ENCODE results near the gene CALML4. TPM values are rescaled to one million over a fixed set of nuclear protein-coding genes. Genes with fewer than 3 reads are reported as not detected.

Gene CALML4
- polyA plus RNA-seq, 1 donor from 2014 or later, result 0.46 TPM

DNA sequence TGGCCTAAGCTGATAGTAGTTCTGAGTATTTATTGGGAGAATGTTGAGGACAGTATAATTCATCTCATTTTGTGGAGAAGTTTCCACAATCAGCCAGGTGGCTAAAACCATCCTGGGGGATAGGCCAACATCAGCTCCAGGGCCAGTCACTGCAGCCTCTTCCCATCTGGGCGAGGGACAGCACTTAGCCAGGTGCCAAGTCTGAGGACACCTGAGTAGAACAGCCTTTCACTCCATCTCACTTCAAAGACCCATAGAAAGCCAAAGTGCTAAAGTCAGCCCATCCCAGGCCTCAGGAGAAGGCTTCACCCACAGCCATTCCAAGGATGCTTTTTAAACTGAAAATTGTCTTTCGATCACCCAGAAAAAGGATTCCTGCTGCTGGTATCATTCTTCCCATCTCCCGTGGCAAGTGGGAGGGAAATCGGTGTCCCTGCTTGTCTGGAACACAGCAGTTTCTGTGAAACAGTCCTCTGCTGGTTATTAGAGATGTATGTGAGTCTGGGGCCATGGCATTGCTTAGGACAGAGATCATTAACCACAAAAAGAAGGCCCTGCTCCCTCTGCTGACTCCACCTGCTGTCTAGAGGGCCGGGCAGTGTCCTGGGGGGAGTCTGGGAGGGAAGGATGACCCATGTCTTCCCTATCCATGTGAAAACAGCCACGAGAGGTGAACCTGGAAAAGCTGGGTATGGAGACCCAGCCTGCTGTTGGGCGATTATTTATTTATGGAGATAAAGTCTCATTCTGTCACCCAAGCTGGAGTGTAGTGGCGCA is 9.6 kb downstream of the CALML4 start:
- Mint-ChIP-seq H3K9me3 (no peaks in the 10 kb centered on the region), H3K27me3 (no peaks in the 10 kb centered on the region), H3K27ac (peak overlapping the region; percentile 20 to 80 (median 53)), H3K4me3 (no peak overlapping the region), H3K4me1 (no peaks in the 10 kb centered on the region), H3K36me3 (peaks cover 4% of the 10 kb centered on the region)

- no peaks in the 10 kb centered on the region for H3K9me3 Mint-ChIP-seq
- H3K4me3 Mint-ChIP-seq, result peak overlapping the region in 1 of 4 donors; percentile 33
- peaks cover 4% of the 10 kb centered on the region for H3K36me3 Mint-ChIP-seq
- peaks cover 0 to 17% (median 0%) of the 10 kb centered on the region in 3 donors for H3K4me1 Mint-ChIP-seq
- H3K27me3 Mint-ChIP-seq, result no peaks in the 10 kb centered on the region
- H3K27ac Mint-ChIP-seq, result peak overlapping the region in 2 of 3 donors; percentile 15 to 56
Measured at GRCh38 chr15:68192804-68193486, 12.2 kb downstream of the CALML4 start.

GRCh38 chr15:68192117-68192516 is 13.0 kb downstream of the CALML4 start:
- H3K27me3 Mint-ChIP-seq, result no peaks in the 10 kb centered on the region
- peaks cover 4% of the 10 kb centered on the region for H3K36me3 Mint-ChIP-seq
- H3K27ac Mint-ChIP-seq, result peak overlapping the region in 2 of 3 donors; percentile 36 to 61
- H3K4me1 Mint-ChIP-seq, result peaks cover 2 to 17% (median 4%) of the 10 kb centered on the region in 3 donors
- no peaks in the 10 kb centered on the region for H3K9me3 Mint-ChIP-seq
- H3K4me3 Mint-ChIP-seq, result no peak overlapping the region

GRCh38 chr15:68191555-68191954 is 13.6 kb downstream of the CALML4 start:
- H3K36me3 Mint-ChIP-seq, result peaks cover 4% of the 10 kb centered on the region

GRCh38 chr15:68190048-68190447 is 15.1 kb downstream of the CALML4 start:
- no peak overlapping the region for H3K4me3 Mint-ChIP-seq
- peak overlapping the region in 1 of 3 donors; percentile 42 for H3K27ac Mint-ChIP-seq
- H3K36me3 Mint-ChIP-seq, result peaks cover 6% of the 10 kb centered on the region
- H3K27me3 Mint-ChIP-seq, result no peaks in the 10 kb centered on the region
- peaks cover 2 to 17% (median 4%) of the 10 kb centered on the region in 3 donors for H3K4me1 Mint-ChIP-seq
- H3K9me3 Mint-ChIP-seq, result no peaks in the 10 kb centered on the region

More at GRCh38 chr15:68191555-68191954, 13.6 kb downstream of the CALML4 start:
- Mint-ChIP-seq H3K27ac (peak overlapping the region in 2 of 3 donors; percentile 36 to 61), H3K4me3 (no peak overlapping the region), H3K9me3 (no peaks in the 10 kb centered on the region), H3K4me1 (peaks cover 2 to 17% (median 4%) of the 10 kb centered on the region in 3 donors), H3K27me3 (no peaks in the 10 kb centered on the region)

DNA sequence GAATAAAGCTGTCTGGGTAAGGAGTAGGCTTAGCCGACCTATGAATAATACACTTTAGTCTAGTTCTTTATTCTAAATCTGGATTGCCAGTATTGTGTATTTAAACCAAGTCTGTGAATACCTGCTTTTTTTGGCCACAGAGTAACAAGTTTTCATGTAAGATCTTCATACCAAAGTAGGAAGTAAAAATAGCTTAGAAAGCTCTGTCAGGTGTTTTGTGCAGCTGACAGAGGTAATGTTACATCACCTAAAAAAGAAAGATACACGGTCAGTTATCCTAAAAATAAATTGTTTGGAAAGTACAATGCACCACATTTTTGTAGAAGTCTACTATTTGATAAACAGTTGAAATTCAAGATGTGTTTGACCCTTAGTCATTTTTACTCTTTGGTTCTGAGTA is 16.5 kb downstream of the CALML4 start:
- H3K4me3 Mint-ChIP-seq, result no peak overlapping the region
- peaks cover 2 to 18% (median 4%) of the 10 kb centered on the region in 3 donors for H3K4me1 Mint-ChIP-seq
- peak overlapping the region in 1 of 3 donors; percentile 64 for H3K27ac Mint-ChIP-seq
- H3K9me3 Mint-ChIP-seq, result no peaks in the 10 kb centered on the region
- peaks cover 8% of the 10 kb centered on the region for H3K36me3 Mint-ChIP-seq
- no peaks in the 10 kb centered on the region for H3K27me3 Mint-ChIP-seq

DNA sequence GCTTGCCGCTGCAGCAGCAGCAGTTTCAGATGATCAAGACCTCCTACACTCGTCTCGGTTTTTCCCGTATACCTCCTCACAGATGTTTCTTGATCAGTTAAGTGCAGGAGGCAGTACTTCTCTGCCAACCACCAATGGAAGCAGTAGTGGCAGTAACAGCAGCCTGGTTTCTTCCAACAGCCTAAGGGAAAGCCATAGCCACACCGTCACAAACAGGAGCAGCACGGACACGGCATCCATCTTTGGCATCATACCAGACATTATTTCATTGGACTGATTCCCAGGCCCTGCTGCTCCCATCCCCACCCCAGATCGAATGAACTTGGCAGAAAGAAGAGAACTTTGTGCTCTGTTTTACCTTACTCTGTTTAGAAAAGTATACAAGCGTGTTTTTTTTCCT is 17.6 kb downstream of the CALML4 start:
- Mint-ChIP-seq H3K27ac (no peak overlapping the region), H3K4me3 (no peak overlapping the region), H3K36me3 (peaks cover 8% of the 10 kb centered on the region), H3K27me3 (no peaks in the 10 kb centered on the region), H3K9me3 (no peaks in the 10 kb centered on the region), H3K4me1 (peaks cover 2 to 18% (median 4%) of the 10 kb centered on the region in 3 donors)

GRCh38 chr15:68186671-68187397 is 18.3 kb downstream of the CALML4 start:
- Mint-ChIP-seq H3K36me3 (peaks cover 8% of the 10 kb centered on the region), H3K9me3 (no peaks in the 10 kb centered on the region), H3K4me1 (peaks cover 2 to 18% (median 4%) of the 10 kb centered on the region in 3 donors), H3K27me3 (no peaks in the 10 kb centered on the region), H3K4me3 (no peak overlapping the region), H3K27ac (no peak overlapping the region)

GRCh38 chr15:68184616-68185480 is 20.3 kb downstream of the CALML4 start:
- H3K9me3 Mint-ChIP-seq, result no peaks in the 10 kb centered on the region
- no peak overlapping the region for H3K27ac Mint-ChIP-seq
- peaks cover 2 to 14% (median 4%) of the 10 kb centered on the region in 3 donors for H3K4me1 Mint-ChIP-seq
- H3K4me3 Mint-ChIP-seq, result peak overlapping the region in 1 of 4 donors; percentile 42
- peaks cover 10% of the 10 kb centered on the region for H3K36me3 Mint-ChIP-seq
- H3K27me3 Mint-ChIP-seq, result no peaks in the 10 kb centered on the region

DNA sequence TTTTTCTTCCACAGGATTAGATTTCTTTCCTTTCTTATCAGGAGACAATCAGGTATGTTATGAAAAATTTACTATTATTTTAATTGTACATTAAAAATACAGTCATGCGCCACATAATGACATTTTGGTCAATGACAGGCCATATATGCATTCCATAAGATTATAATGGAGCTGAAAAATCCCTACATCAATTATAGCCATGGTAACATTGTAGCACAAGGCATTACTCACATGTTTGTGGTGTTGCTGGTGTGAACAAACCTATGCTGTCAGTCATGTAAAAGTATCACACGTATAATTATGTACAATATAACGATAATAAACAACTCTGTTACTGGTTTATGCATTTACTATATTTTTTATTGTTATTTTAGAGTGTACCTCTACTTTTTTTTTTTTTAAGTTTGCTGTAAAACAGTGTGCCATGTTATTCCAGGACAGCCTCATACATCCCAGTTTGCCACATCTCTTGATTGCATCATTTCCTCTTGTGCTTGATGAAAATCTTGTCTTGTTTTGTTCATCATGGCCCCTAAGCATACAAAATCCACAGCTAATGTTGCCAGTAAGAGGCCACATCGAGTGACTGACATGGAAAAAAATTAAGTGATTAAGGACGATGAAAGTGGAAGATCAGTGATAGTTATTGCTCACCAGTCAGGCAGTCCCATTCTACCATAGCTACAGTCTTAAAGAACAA is 21.4 kb downstream of the CALML4 start:
- H3K27ac Mint-ChIP-seq, result no peak overlapping the region
- H3K27me3 Mint-ChIP-seq, result no peaks in the 10 kb centered on the region
- no peak overlapping the region for H3K4me3 Mint-ChIP-seq
- peaks cover 10% of the 10 kb centered on the region for H3K36me3 Mint-ChIP-seq
- H3K9me3 Mint-ChIP-seq, result no peaks in the 10 kb centered on the region
- H3K4me1 Mint-ChIP-seq, result peaks cover 2 to 6% (median 4%) of the 10 kb centered on the region in 3 donors

DNA sequence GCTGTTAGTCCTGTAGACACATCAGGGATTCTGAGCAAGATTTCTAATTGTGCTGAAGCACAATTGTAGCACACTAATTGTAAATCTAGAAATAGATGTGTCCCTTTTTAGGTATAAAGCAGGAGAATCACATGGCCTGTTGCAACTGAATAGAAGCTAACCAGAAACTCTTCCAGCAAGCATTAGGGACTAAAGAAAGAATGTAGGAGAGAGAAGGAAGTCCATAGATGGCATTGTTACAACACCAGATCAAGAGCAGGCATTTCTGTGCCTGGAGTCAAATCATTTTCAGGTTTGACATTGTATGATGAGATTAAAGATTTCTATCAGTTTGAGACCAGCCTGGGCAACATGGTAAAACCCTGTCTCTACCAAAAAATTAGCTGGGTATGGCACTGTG is 27.4 kb downstream of the CALML4 start:
- no peak overlapping the region for H3K4me3 Mint-ChIP-seq
- no peaks in the 10 kb centered on the region for H3K27me3 Mint-ChIP-seq
- peaks cover 6% of the 10 kb centered on the region for H3K36me3 Mint-ChIP-seq
- H3K4me1 Mint-ChIP-seq, result no peaks in the 10 kb centered on the region
- H3K9me3 Mint-ChIP-seq, result no peaks in the 10 kb centered on the region
- H3K27ac Mint-ChIP-seq, result peak overlapping the region in 1 of 3 donors; percentile 23

GRCh38 chr15:68176601-68177000 is 28.5 kb downstream of the CALML4 start:
- Mint-ChIP-seq H3K4me3 (no peak overlapping the region), H3K4me1 (no peaks in the 10 kb centered on the region), H3K27ac (peak overlapping the region in 1 of 3 donors; percentile 35), H3K36me3 (peaks cover 6% of the 10 kb centered on the region), H3K9me3 (no peaks in the 10 kb centered on the region), H3K27me3 (no peaks in the 10 kb centered on the region)

DNA sequence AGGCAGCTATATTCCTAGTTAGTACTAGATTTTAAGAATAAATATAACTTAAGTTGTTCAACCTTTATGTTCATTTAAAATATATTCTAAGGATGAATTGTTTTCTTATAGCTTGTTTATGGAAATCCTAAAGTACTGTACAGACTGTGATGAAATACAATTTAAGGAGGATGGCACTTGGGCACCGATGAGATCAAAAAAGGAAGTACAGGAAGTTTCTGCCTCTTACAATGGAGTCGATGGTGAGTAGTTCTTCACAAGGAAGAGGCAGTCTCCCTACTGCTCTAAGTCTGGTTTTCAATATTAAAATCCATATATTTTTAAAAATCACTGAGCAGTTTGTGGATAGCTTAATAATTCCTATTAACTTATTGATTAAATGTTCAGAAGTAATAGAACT is 29.6 kb downstream of the CALML4 start:
- no peaks in the 10 kb centered on the region for H3K27me3 Mint-ChIP-seq
- peaks cover 0 to 2% (median 0%) of the 10 kb centered on the region in 3 donors for H3K9me3 Mint-ChIP-seq
- H3K36me3 Mint-ChIP-seq, result peaks cover 8% of the 10 kb centered on the region

GRCh38 chr15:68173119-68173518 is 32.0 kb downstream of the CALML4 start:
- peaks cover 0 to 2% (median 0%) of the 10 kb centered on the region in 3 donors for H3K9me3 Mint-ChIP-seq
- H3K4me3 Mint-ChIP-seq, result no peak overlapping the region
- peaks cover 6% of the 10 kb centered on the region for H3K36me3 Mint-ChIP-seq
- H3K27me3 Mint-ChIP-seq, result no peaks in the 10 kb centered on the region
- H3K27ac Mint-ChIP-seq, result no peak overlapping the region
- H3K4me1 Mint-ChIP-seq, result no peaks in the 10 kb centered on the region

More for the DNA sequence above, 29.6 kb downstream of the CALML4 start:
- H3K4me3 Mint-ChIP-seq, result no peak overlapping the region
- no peak overlapping the region for H3K27ac Mint-ChIP-seq
- H3K4me1 Mint-ChIP-seq, result no peaks in the 10 kb centered on the region

Measured in IgD-negative memory B cell (primary cell).